H9 (cell line): ENCODE data around the gene THSD4. TPM values are rescaled to one million over a fixed set of nuclear protein-coding genes. Genes with fewer than 3 reads are reported as not detected.

Source experiments
- DNase-seq: peaks from one replicate; pipeline ENCODE4 v3.0.0-alpha.2; 2017
- H2AFZ ChIP-seq: one replicate; pipeline ENCODE4 v1.6.1; 2013; ENCODE audit warnings: mild to moderate bottlenecking, low read length, control low read depth, moderate library complexity
- H2AK5ac ChIP-seq: 2 replicates; pipeline ENCODE4 v1.6.1; 2013; ENCODE audit warnings: low read length, control low read depth, mixed read lengths; ENCODE audit not compliant: insufficient read length
- H2BK120ac ChIP-seq: one replicate; pipeline ENCODE4 v1.6.1; 2013; ENCODE audit warnings: low read depth, mild to moderate bottlenecking, low read length, control low read depth, inconsistent platforms; ENCODE audit not compliant: poor library complexity, severe bottlenecking
- H2BK12ac ChIP-seq: 2 replicates; pipeline ENCODE4 v1.6.1; 2013; ENCODE audit warnings: low read length, control low read depth, mixed read lengths, low read depth; ENCODE audit not compliant: insufficient read length
- H2BK15ac ChIP-seq: 2 replicates; pipeline ENCODE4 v1.6.1; 2013; ENCODE audit warnings: low read depth, low read length, control low read depth
- H2BK20ac ChIP-seq: one replicate; pipeline ENCODE4 v1.6.1; 2013; ENCODE audit warnings: low read depth, mild to moderate bottlenecking, low read length, control low read depth, inconsistent platforms; ENCODE audit not compliant: poor library complexity, severe bottlenecking
- H2BK5ac ChIP-seq: 2 replicates; pipeline ENCODE4 v1.6.1; 2013; ENCODE audit warnings: low read length, control low read depth, mixed read lengths; ENCODE audit not compliant: insufficient read length
- H3K14ac ChIP-seq: 2 replicates; pipeline ENCODE4 v1.6.1; 2013; ENCODE audit warnings: low read length, control low read depth; ENCODE audit not compliant: insufficient read depth
- H3K18ac ChIP-seq: 2 replicates; pipeline ENCODE4 v1.6.1; 2013; ENCODE audit warnings: low read depth, mild to moderate bottlenecking, mixed read lengths, low read length, control low read depth; ENCODE audit not compliant: insufficient read length
- H3K23ac ChIP-seq: 2 replicates; pipeline ENCODE4 v1.6.1; 2013; ENCODE audit warnings: low read length, control low read depth, mixed read lengths, low read depth; ENCODE audit not compliant: insufficient read length
- H3K23me2 ChIP-seq: 2 replicates; pipeline ENCODE4 v1.6.1; 2013; ENCODE audit warnings: low read depth, mild to moderate bottlenecking, mixed read lengths, low read length, control low read depth; ENCODE audit not compliant: insufficient read length, poor library complexity, severe bottlenecking
- H3K27ac ChIP-seq: 2 replicates; pipeline ENCODE4 v1.5.1; 2013; ENCODE audit warnings: low read length, control low read depth, mixed read lengths, low read depth; ENCODE audit not compliant: insufficient read length
- H3K27me3 ChIP-seq: 2 replicates; pipeline ENCODE4 v1.6.1; 2013; ENCODE audit warnings: low read length, control low read depth, inconsistent platforms; ENCODE audit not compliant: insufficient read depth
- H3K4ac ChIP-seq: 2 replicates; pipeline ENCODE4 v1.6.1; 2013; ENCODE audit warnings: low read depth, mild to moderate bottlenecking, control low read depth, inconsistent platforms, low read length, moderate library complexity
- H3K4me1 ChIP-seq: 2 replicates; pipeline ENCODE4 v1.6.1; 2013; ENCODE audit warnings: low read length, control low read depth, inconsistent platforms; ENCODE audit not compliant: insufficient read depth
- H3K4me2 ChIP-seq: 2 replicates; pipeline ENCODE4 v1.6.1; 2013; ENCODE audit warnings: low read length, control low read depth, mixed read lengths; ENCODE audit not compliant: insufficient read length, insufficient read depth
- H3K56ac ChIP-seq: 2 replicates; pipeline ENCODE4 v1.6.1; 2013; ENCODE audit warnings: low read depth, mild to moderate bottlenecking, mixed read lengths, low read length, control low read depth; ENCODE audit not compliant: insufficient read length
- H3K79me1 ChIP-seq: 2 replicates; pipeline ENCODE4 v1.6.1; 2013; ENCODE audit warnings: low read depth, mild to moderate bottlenecking, moderate library complexity, low read length, control low read depth, inconsistent platforms; ENCODE audit not compliant: insufficient read depth, poor library complexity, severe bottlenecking
- H3K79me2 ChIP-seq: 2 replicates; pipeline ENCODE4 v1.6.1; 2013; ENCODE audit warnings: low read length, control low read depth, inconsistent platforms; ENCODE audit not compliant: insufficient read depth
- H3K9ac ChIP-seq: 2 replicates; pipeline ENCODE4 v1.6.1; 2013; ENCODE audit warnings: low read length, control low read depth, mixed read lengths; ENCODE audit not compliant: insufficient read length; ENCODE audit errors: extremely low read depth
- H3K9me3 ChIP-seq: one replicate; pipeline ENCODE4 v1.6.1; 2013; ENCODE audit warnings: low read depth, low read length, inconsistent platforms; ENCODE audit not compliant: control insufficient read depth
- H3T11ph ChIP-seq: one replicate; pipeline ENCODE4 v1.6.1; 2013; ENCODE audit warnings: mild to moderate bottlenecking, low read length, control low read depth, inconsistent platforms
- H4K20me1 ChIP-seq: one replicate; pipeline ENCODE4 v1.6.1; 2013; ENCODE audit not compliant: control insufficient read depth, insufficient read length, insufficient read depth
- H4K5ac ChIP-seq: 2 replicates; pipeline ENCODE4 v1.6.1; 2013; ENCODE audit warnings: low read depth, mild to moderate bottlenecking, mixed read lengths, low read length, control low read depth; ENCODE audit not compliant: insufficient read length
- H4K8ac ChIP-seq: replicated peaks from 2 replicates; pipeline ENCODE4 v1.6.1; 2013; ENCODE audit warnings: low read length, control low read depth, mixed read lengths, low read depth; ENCODE audit not compliant: insufficient read length
- H4K91ac ChIP-seq: 2 replicates; pipeline ENCODE4 v1.6.1; 2013; ENCODE audit warnings: low read depth, mild to moderate bottlenecking, moderate library complexity, mixed read lengths, low read length, control low read depth; ENCODE audit not compliant: insufficient read length
- H3K27ac Mint-ChIP-seq, 3 experiments: 2 replicates in 2 of 3; 3 replicates in 1 of 3; pipeline ENCODE4 v1.8.0; 2020 to 2021; ENCODE audit warnings: mixed read lengths in 3 of 3, mild to moderate bottlenecking in 1 of 3, moderate library complexity in 1 of 3
- H3K27me3 Mint-ChIP-seq: 2 replicates; pipeline ENCODE4 v1.8.0; 2021; ENCODE audit warnings: low read depth, mild to moderate bottlenecking, moderate library complexity, mixed read lengths
- H3K36me3 Mint-ChIP-seq, 3 experiments: 2 replicates in 2 of 3; 3 replicates in 1 of 3; pipeline ENCODE4 v1.8.0; 2020 to 2021; ENCODE audit warnings: low read depth in 3 of 3, mixed read lengths in 3 of 3; ENCODE audit not compliant: insufficient read depth in 1 of 3
- H3K4me1 Mint-ChIP-seq, 2 experiments: 2 replicates each; pipeline ENCODE4 v1.8.0; 2020; ENCODE audit warnings: mixed read lengths in 2 of 2
- H3K4me3 Mint-ChIP-seq, 2 experiments: 2 replicates in 1 of 2; 3 replicates in 1 of 2; pipeline ENCODE4 v1.8.0; 2020 to 2021; ENCODE audit warnings: mild to moderate bottlenecking in 2 of 2, mixed read lengths in 2 of 2, moderate library complexity in 1 of 2
- H3K9me3 Mint-ChIP-seq, 2 experiments: 2 replicates in 1 of 2; 3 replicates in 1 of 2; pipeline ENCODE4 v1.8.0; 2020; ENCODE audit warnings: mild to moderate bottlenecking in 2 of 2, mixed read lengths in 2 of 2, moderate library complexity in 1 of 2
- total RNA-seq: library from RNA; stranded (reverse); gene quantifications from 2 replicates; pipeline ENCODE4 v1.2.1, GENCODE V29; 2021
- TF ChIP-seq, protein P1 (sequence below): fragments of 200-600 bp; sonication (generic); conservative IDR thresholded peaks from 3 replicates; pipeline ENCODE4 v1.8.0; 2021; ENCODE audit warnings: antibody characterized with exemption, mild to moderate bottlenecking

THSD4 gene
- total RNA-seq, 1 experiment from 2014 or later, result 5.5 TPM

DNA sequence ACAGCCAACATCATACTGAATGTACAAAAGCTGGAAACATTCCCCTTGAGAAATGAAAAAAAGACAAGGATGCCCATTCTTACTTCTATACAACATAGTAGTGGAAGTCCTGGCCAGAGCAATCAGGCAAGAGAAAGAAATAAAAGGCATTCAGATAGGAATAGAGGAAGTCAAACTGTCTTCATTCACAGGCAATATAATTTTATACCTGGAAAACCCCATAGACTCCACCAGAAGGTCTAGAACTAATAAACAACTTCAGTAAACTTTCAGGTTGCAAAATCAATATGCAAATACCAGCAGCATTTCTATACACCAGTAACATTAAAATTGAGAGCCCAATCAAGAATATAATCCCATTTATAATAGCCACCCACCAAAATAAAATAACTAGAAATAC, 27.1 kb upstream of the THSD4 start:
- Mint-ChIP-seq H3K4me1 (peaks cover 27 to 28% of the 10 kb centered on the region in 2 experiments), H3K27me3 (peaks cover 98% of the 10 kb centered on the region), H3K27ac (no peak overlapping the region), H3K36me3 (peaks cover 3 to 25% (median 7%) of the 10 kb centered on the region in 3 experiments; a peak in 5 of 7 replicates), H3K9me3 (peaks cover 22 to 31% of the 10 kb centered on the region in 2 experiments), H3K4me3 (no peak overlapping the region)
- Histone ChIP-seq H3K23ac (no peak overlapping the region), H3K79me2 (no peaks in the 10 kb centered on the region), H2BK120ac (no peak overlapping the region), H2BK5ac (no peak overlapping the region), H3K27ac (no peak overlapping the region), H3K79me1 (no peaks in the 10 kb centered on the region), H2AK5ac (no peak overlapping the region), H2BK15ac (no peak overlapping the region), H3K9me3 (no peaks in the 10 kb centered on the region), H4K8ac (no peak overlapping the region), H3T11ph (no peak overlapping the region), H3K56ac (no peak overlapping the region), H2BK12ac (no peak overlapping the region), H3K23me2 (no peaks in the 10 kb centered on the region), H2BK20ac (no peak overlapping the region), H4K20me1 (no peaks in the 10 kb centered on the region), H3K9ac (no peak overlapping the region), H3K18ac (no peak overlapping the region), H3K27me3 (peaks cover 15% of the 10 kb centered on the region; the same call in 1 of the 2 replicates), H3K4me1 (peaks cover 10% of the 10 kb centered on the region; the same call in 1 of the 2 replicates), H2AFZ (no peak overlapping the region), H4K5ac (no peak overlapping the region), H3K4ac (no peak overlapping the region), H4K91ac (no peak overlapping the region), H3K14ac (no peak overlapping the region), H3K4me2 (no peak overlapping the region)
- DNase-seq, result no peak
- TF ChIP-seq, protein P1, sequence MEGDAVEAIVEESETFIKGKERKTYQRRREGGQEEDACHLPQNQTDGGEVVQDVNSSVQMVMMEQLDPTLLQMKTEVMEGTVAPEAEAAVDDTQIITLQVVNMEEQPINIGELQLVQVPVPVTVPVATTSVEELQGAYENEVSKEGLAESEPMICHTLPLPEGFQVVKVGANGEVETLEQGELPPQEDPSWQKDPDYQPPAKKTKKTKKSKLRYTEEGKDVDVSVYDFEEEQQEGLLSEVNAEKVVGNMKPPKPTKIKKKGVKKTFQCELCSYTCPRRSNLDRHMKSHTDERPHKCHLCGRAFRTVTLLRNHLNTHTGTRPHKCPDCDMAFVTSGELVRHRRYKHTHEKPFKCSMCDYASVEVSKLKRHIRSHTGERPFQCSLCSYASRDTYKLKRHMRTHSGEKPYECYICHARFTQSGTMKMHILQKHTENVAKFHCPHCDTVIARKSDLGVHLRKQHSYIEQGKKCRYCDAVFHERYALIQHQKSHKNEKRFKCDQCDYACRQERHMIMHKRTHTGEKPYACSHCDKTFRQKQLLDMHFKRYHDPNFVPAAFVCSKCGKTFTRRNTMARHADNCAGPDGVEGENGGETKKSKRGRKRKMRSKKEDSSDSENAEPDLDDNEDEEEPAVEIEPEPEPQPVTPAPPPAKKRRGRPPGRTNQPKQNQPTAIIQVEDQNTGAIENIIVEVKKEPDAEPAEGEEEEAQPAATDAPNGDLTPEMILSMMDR, result no peak
